ENCODE measurements around the gene ASTN2. TPM values are rescaled to one million over a fixed set of nuclear protein-coding genes. Genes with fewer than 3 reads are reported as not detected.

The ASTN2 gene
- polyA plus RNA-seq, 2 of the 4 experiments (the other 2 are of a cell fraction), result 5.8 to 11.6 TPM

- ChIA-PET CTCF (interaction anchor here (3.7 kb wide), 1 partner anchor 11 kb away, joined by 19 read pairs; no protein-coding TSS in a partner anchor), POLR2A (no interaction called here)
- 96% methylated on average over 2 of the region's 2 CpGs for WGBS (ENCODE audit: missing lambda C conversion rate)
- Histone ChIP-seq H3K4me1 (peaks cover 19% of the 10 kb centered on the region), H3K27ac (peak overlapping the region in 1 of 2 experiments; percentile 47; a peak in 2 of 6 replicates), H3K4me3 (no peak overlapping the region), H3K4me2 (no peak overlapping the region), H3K9me3 (no peaks in the 10 kb centered on the region)
- ATAC-seq (no peak), DNase-seq (ENCODE audit: low read depth in 1 of 2, low spot score in 1 of 2) (no peak), FAIRE-seq (no peak)
- TF ChIP-seq HDAC2 (IDR thresholded peaks at IDR 0.05) (no peak), RCOR1 (IDR thresholded peaks at IDR 0.05; ENCODE audit: low read depth, low read length) (no peak), HES2 (IDR thresholded peaks at IDR 0.05) (no peak), ZC3H11A (IDR thresholded peaks at IDR 0.05) (no peak), CEBPB (IDR thresholded peaks at IDR 0.05) (no peak), SMC3 (IDR thresholded peaks at IDR 0.05) (no peak), ZFP36 (IDR thresholded peaks at IDR 0.05; ENCODE audit: borderline replicate concordance, partially characterized antibody) (no peak), E2F6 (IDR thresholded peaks at IDR 0.05; ENCODE audit: borderline replicate concordance, low read depth) (no peak), JUNB (IDR thresholded peaks at IDR 0.05) (no peak), MYC (IDR thresholded peaks at IDR 0.05; ENCODE audit: borderline replicate concordance, low read length) (no peak), MAX (IDR thresholded peaks at IDR 0.05) (no peak), KDM5A (IDR thresholded peaks at IDR 0.05) (no peak), GATA3 (IDR thresholded peaks at IDR 0.05; ENCODE audit: borderline replicate concordance) (no peak), PHF8 (IDR thresholded peaks at IDR 0.05; ENCODE audit: borderline replicate concordance, low read depth) (no peak), NFE2L2 (conservative IDR thresholded peaks at IDR 0.05; ENCODE audit: low read length) (no peak), POLR2A (IDR thresholded peaks at IDR 0.05; ENCODE audit: low read length) (no peak), ESRRA (IDR thresholded peaks at IDR 0.05; ENCODE audit: borderline replicate concordance, low read length) (no peak), POLR2AphosphoS2 (conservative IDR thresholded peaks at IDR 0.05; ENCODE audit: low read length) (no peak)
Measured at GRCh38 chr9:116658265-116658664, 756.6 kb downstream of the ASTN2 start.

GRCh38 chr9:116656977-116657376 is 757.9 kb downstream of the ASTN2 start:
- ChIA-PET POLR2A (no interaction called here), CTCF (interaction anchor here (1.4 to 3.7 kb wide), 2 partner anchors 9 to 15 kb away, joined by 3 to 19 read pairs; no protein-coding TSS in a partner anchor)
- Histone ChIP-seq H3K4me3 (no peak overlapping the region), H3K27ac (no peak overlapping the region), H3K9me3 (no peaks in the 10 kb centered on the region), H3K4me2 (no peak overlapping the region), H3K4me1 (peaks cover 19% of the 10 kb centered on the region)
- no peak for ATAC-seq
- WGBS (ENCODE audit: missing lambda C conversion rate), result 93% methylated on average over 2 of the region's 2 CpGs
- DNase-seq (ENCODE audit: low read depth in 1 of 2, low spot score in 1 of 2), result no peak
- FAIRE-seq, result no peak
- no peak for TF ChIP-seq HES2 (IDR thresholded peaks at IDR 0.05)
- no peak for TF ChIP-seq EP300 (IDR thresholded peaks at IDR 0.05)
- no peak for TF ChIP-seq HMGXB4 (CRISPR knock-in tag; IDR thresholded peaks at IDR 0.05; ENCODE audit: borderline replicate concordance)
- TF ChIP-seq CBX2 (IDR thresholded peaks at IDR 0.05; ENCODE audit: borderline replicate concordance, low read depth), result no peak
- no peak for TF ChIP-seq HOXB13 (CRISPR knock-in tag; IDR thresholded peaks at IDR 0.05; ENCODE audit: low read depth)

GRCh38 chr9:116656501-116656971 is 758.3 kb downstream of the ASTN2 start:
- Histone ChIP-seq H3K4me1 (peaks cover 19% of the 10 kb centered on the region), H3K4me3 (no peak overlapping the region), H3K27ac (no peak overlapping the region), H3K9me3 (no peaks in the 10 kb centered on the region), H3K4me2 (no peak overlapping the region)
- ATAC-seq (no peak), FAIRE-seq (no peak), DNase-seq (ENCODE audit: low read depth in 1 of 2, low spot score in 1 of 2) (no peak)
- ChIA-PET POLR2A (no interaction called here), CTCF (interaction anchor here (1.4 to 3.7 kb wide), 2 partner anchors 9 to 15 kb away, joined by 3 to 19 read pairs; no protein-coding TSS in a partner anchor)
- TF ChIP-seq EP300 (IDR thresholded peaks at IDR 0.05), result no peak
- no peak for TF ChIP-seq TFCP2L1 (CRISPR knock-in tag; IDR thresholded peaks at IDR 0.05)
- TF ChIP-seq HOXB13 (CRISPR knock-in tag; IDR thresholded peaks at IDR 0.05; ENCODE audit: low read depth), result no peak
- no peak for TF ChIP-seq RAD21 (conservative IDR thresholded peaks at IDR 0.05 in 1 of 2, IDR thresholded peaks at IDR 0.05 in 1 of 2)
- TF ChIP-seq RNF2 (IDR thresholded peaks at IDR 0.05; ENCODE audit: borderline replicate concordance, low read depth), result no peak
- no peak for TF ChIP-seq ESRRA (IDR thresholded peaks at IDR 0.05; ENCODE audit: borderline replicate concordance, low read length)
- 92% methylated on average over 5 of the region's 5 CpGs for WGBS (ENCODE audit: missing lambda C conversion rate)
